Adrenal gland (tissue), 5 donors: ENCODE data around the gene C4A.
"Not testable (repeated sequence)": the region's sequence is repeated elsewhere in the genome, so short reads cannot be mapped to it uniquely, and the experiment has no call there.

Experiments
- CTCF ChIP-seq, 6 experiments: fragments of 450-650 bp in 4 of 6; fragments of 200-600 bp in 2 of 6; sonication (generic) in 1 of 6; IDR thresholded peaks; 1 replicate in 5 of 6; 2 replicates in 1 of 6; pipeline versions ENCODE4 v1.5.1 to v1.8.0; 2016 to 2021; ENCODE audit warnings: antibody characterized with exemption in 6 of 6, mild to moderate bottlenecking in 2 of 6, moderate library complexity in 1 of 6
- POLR2A ChIP-seq, 2 donors: fragments of 450-650 bp; IDR thresholded peaks; one replicate each; pipeline ENCODE4 v1.6.1; 2017; ENCODE audit warnings: antibody characterized with exemption in 2 of 2, mild to moderate bottlenecking in 2 of 2, moderate library complexity in 1 of 2
- donor health status: DM: no; HTN: no; CAD: no.

GRCh38 chr6:32008037-32008436 is 26.2 kb downstream of the C4A start:
- not testable (repeated sequence) for TF ChIP-seq CTCF, POLR2A (IDR thresholded peaks at IDR 0.05)
